ENCODE measurements around the gene TNFAIP1.
"Not testable (repeated sequence)": the region's sequence is repeated elsewhere in the genome, so short reads cannot be mapped to it uniquely, and the experiment has no call there.

TNFAIP1 gene

DNA sequence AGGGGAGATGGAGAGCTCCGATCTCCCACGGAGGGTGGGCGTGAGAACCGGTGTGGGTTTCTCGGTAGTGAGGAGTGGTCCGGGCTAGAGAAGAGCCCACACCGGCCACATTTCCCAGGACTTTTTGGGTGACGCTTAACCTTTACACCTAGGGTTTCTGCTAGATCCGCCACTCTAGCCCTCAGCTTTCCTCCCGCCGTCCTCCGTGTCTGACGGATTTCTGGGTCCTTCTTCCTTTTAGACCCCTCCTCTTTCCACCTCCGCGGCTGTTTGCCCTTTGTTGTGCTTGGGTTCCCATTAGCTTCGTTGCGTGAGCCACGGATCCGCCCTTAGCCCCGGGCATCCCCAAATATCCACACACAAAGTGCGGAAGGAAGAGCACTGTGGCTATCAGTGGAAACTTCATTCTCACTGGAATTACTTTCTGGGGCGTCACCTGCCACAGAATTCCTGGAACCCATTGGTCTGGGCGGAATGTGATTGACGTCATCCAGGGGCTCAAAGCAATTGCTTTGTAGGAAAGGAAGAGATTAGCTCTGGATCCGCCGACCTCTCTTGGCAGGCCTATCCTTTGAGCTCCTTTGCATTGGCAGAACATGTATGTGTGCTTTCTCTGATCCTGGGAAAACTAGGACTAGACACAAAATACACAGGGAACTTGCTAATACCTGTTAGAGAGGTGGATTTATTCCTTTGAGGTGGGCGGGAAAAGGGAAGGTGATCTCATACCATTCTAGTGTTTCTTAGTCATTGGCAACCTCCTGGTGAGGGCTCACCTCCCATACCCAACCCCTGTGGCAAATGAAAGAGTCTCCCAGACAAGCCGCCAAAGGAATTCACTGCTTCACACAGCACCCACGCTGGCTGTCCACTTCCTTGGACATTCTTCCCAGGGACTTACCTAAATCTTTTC is 654 bp downstream of the TNFAIP1 start:
- Histone ChIP-seq H3K9me3 (no peaks in the 10 kb centered on the region), H3K27ac (peak overlapping the region; percentile 92 to 94), H3K4me3 (peak overlapping the region; percentile 68 to 89), H3K27me3 (no peaks in the 10 kb centered on the region), H3K36me3 (peaks cover 22 to 33% (median 24%) of the 10 kb centered on the region in 3 donors), H3K4me1 (peaks cover 0 to 48% (median 41%) of the 10 kb centered on the region in 4 donors)
- TF ChIP-seq, protein P1, sequence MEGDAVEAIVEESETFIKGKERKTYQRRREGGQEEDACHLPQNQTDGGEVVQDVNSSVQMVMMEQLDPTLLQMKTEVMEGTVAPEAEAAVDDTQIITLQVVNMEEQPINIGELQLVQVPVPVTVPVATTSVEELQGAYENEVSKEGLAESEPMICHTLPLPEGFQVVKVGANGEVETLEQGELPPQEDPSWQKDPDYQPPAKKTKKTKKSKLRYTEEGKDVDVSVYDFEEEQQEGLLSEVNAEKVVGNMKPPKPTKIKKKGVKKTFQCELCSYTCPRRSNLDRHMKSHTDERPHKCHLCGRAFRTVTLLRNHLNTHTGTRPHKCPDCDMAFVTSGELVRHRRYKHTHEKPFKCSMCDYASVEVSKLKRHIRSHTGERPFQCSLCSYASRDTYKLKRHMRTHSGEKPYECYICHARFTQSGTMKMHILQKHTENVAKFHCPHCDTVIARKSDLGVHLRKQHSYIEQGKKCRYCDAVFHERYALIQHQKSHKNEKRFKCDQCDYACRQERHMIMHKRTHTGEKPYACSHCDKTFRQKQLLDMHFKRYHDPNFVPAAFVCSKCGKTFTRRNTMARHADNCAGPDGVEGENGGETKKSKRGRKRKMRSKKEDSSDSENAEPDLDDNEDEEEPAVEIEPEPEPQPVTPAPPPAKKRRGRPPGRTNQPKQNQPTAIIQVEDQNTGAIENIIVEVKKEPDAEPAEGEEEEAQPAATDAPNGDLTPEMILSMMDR (IDR thresholded peaks at IDR 0.05): no peak
- intact Hi-C loops (cut with DNase I; ENCODE audit: low total_unique reads): loop anchor here (5.0 to 10.0 kb wide), 3 partner anchors 291 to 959 kb away; partner anchors contain the start of genes NLK, NUFIP2 and PHF12
- DNase-seq: peak in 1 of 2 donors; percentile 34

DNA sequence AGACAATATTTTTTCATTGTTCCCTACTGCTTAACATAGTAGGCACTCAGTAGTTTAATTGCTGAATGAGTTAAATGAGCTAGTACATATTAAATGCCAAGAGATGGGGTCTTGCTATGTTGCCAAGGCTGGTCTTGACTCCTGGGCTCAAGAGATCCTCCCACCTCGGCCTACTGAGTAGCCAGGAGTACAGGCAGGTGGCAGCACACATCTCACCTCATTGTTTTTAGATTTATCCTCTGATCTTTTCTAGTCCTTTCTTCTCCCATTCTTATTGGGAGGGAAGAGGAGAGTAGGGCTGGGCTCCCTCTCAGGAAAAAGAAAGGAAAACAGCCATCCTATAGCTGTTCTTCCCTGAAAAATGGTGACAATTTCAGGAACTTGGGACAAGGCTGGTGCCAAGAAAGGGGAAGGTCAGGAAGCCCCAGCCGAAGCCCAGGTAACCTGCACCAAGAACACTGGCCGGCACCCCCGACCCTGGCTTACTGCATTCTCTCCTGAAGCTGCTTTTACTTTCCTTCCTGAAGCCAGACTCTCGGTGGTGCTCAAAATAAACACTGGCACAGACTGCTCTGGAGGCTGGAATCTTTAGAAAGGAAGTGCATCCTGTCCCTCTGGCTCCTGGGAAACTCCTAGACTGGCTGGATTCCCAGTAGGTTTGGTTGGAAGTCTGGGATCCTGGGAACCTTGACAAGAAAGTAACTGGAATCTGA is 2.7 kb downstream of the TNFAIP1 start:
- peak overlapping the region in 1 of 2 donors; percentile 14 for H3K27ac ChIP-seq
- peaks cover 0 to 45% (median 40%) of the 10 kb centered on the region in 4 donors for H3K4me1 ChIP-seq
- no peaks in the 10 kb centered on the region for H3K27me3 ChIP-seq
- H3K4me3 ChIP-seq: no peak overlapping the region
- peaks cover 31 to 42% (median 39%) of the 10 kb centered on the region in 3 donors for H3K36me3 ChIP-seq
- no peak for DNase-seq
- no peaks in the 10 kb centered on the region for H3K9me3 ChIP-seq
- TF ChIP-seq, protein P1 (IDR thresholded peaks at IDR 0.05): no peak
- intact Hi-C loops (cut with DNase I; ENCODE audit: low total_unique reads): loop anchor here (5.0 to 10.0 kb wide), 3 partner anchors 293 to 957 kb away; partner anchors contain the start of genes NLK, NUFIP2 and PHF12

DNA sequence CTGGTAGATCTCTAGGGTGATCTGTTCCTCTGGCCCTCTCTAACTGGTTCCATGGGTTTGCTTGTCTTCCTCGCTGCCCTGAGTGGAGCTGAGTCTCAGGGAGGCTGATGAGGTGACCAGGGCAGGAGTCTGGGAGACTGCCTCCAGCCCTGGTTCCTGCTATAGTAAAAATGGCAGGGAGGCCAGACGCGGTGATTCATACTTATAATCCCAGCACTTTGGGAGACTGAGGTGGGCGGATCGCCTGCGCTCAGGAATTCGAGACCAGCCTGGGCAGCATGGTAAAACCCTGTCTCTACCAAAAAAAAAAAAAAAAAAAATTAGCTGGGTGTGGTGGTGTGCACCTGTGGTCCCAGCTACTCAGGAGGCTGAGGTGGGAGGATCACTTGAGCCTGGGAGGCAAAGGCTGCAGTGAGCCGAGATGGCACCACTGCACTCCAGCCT is 3.2 kb downstream of the TNFAIP1 start:
- not testable (repeated sequence) for H3K4me3 ChIP-seq, H3K27ac ChIP-seq, DNase-seq, H3K9me3 ChIP-seq, H3K27me3 ChIP-seq
- intact Hi-C loops (cut with DNase I; ENCODE audit: low total_unique reads): loop anchor here (5.0 to 10.0 kb wide), 3 partner anchors 294 to 956 kb away; partner anchors contain the start of genes NLK, NUFIP2 and PHF12
- H3K4me1 ChIP-seq: peaks cover 0 to 41% (median 35%) of the 10 kb centered on the region in 4 donors
- peaks cover 31 to 47% (median 43%) of the 10 kb centered on the region in 3 donors for H3K36me3 ChIP-seq

DNA sequence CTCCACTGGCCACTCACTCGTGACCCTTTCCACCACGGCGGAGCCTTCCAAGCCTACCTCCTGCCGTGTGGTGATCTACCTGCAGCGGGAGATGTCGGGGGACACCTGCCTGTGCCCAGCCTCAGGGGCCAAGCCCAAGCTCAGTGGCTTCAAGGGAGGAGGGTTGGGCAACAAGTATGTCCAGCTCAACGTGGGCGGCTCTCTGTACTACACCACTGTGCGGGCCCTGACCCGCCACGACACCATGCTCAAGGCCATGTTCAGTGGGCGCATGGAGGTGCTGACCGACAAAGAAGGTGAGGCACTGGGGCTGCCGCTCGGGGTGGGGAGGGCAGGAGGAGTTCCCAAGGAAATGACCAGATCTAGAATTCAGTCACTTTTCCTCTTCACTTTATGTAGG is 3.9 kb downstream of the TNFAIP1 start:
- no peak for DNase-seq
- TF ChIP-seq, protein P1 (IDR thresholded peaks at IDR 0.05): no peak
- Histone ChIP-seq H3K4me1 (peaks cover 0 to 34% (median 28%) of the 10 kb centered on the region in 4 donors), H3K27me3 (no peaks in the 10 kb centered on the region), H3K9me3 (no peaks in the 10 kb centered on the region), H3K4me3 (no peak overlapping the region), H3K27ac (no peak overlapping the region), H3K36me3 (peaks cover 31 to 54% (median 50%) of the 10 kb centered on the region in 3 donors)
- intact Hi-C loops (cut with DNase I; ENCODE audit: low total_unique reads): loop anchor here (5.0 to 10.0 kb wide), 3 partner anchors 295 to 955 kb away; partner anchors contain the start of genes NLK, NUFIP2 and PHF12

GRCh38 chr17:28340374-28340773 is 4.8 kb downstream of the TNFAIP1 start:
- no peak overlapping the region for H3K27ac ChIP-seq
- no peaks in the 10 kb centered on the region for H3K27me3 ChIP-seq
- peaks cover 0 to 30% (median 27%) of the 10 kb centered on the region in 4 donors for H3K4me1 ChIP-seq
- H3K36me3 ChIP-seq: peaks cover 31 to 63% (median 58%) of the 10 kb centered on the region in 3 donors
- no peaks in the 10 kb centered on the region for H3K9me3 ChIP-seq
- no peak overlapping the region for H3K4me3 ChIP-seq
- intact Hi-C loops (cut with DNase I; ENCODE audit: low total_unique reads): no loop called here
- TF ChIP-seq, protein P1 (IDR thresholded peaks at IDR 0.05): no peak
- DNase-seq: no peak

All from tibial artery (tissue), 4 donors.